Esophagus squamous epithelium (tissue), 4 donors: ENCODE results near the gene IBTK.

Experiments used
- CTCF ChIP-seq, 6 experiments: fragments of 450-650 bp in 4 of 6; fragments of 200-600 bp in 2 of 6; sonication (generic) in 2 of 6; IDR thresholded peaks; one replicate each; pipeline ENCODE4 v1.5.1; 2016 to 2019; ENCODE audit warnings: antibody characterized with exemption in 6 of 6, mild to moderate bottlenecking in 4 of 6, moderate library complexity in 4 of 6
- POLR2A ChIP-seq, 4 donors: fragments of 450-650 bp; IDR thresholded peaks; one replicate each; pipeline ENCODE4 v1.6.1; 2017; ENCODE audit warnings: antibody characterized with exemption in 4 of 4, mild to moderate bottlenecking in 4 of 4, moderate library complexity in 3 of 4

- TF ChIP-seq CTCF (IDR thresholded peaks at IDR 0.05) = no peak
- no peak for TF ChIP-seq POLR2A (IDR thresholded peaks at IDR 0.05)
Observed at GRCh38 chr6:82273295-82273694, 25.8 kb upstream of the IBTK start.
